ENCODE data around the gene F12. TPM values are rescaled to one million over a fixed set of nuclear protein-coding genes. Genes with fewer than 3 reads are reported as not detected.

The F12 gene
- total RNA-seq, 1 experiment from 2014 or later: 30.0 TPM

DNA sequence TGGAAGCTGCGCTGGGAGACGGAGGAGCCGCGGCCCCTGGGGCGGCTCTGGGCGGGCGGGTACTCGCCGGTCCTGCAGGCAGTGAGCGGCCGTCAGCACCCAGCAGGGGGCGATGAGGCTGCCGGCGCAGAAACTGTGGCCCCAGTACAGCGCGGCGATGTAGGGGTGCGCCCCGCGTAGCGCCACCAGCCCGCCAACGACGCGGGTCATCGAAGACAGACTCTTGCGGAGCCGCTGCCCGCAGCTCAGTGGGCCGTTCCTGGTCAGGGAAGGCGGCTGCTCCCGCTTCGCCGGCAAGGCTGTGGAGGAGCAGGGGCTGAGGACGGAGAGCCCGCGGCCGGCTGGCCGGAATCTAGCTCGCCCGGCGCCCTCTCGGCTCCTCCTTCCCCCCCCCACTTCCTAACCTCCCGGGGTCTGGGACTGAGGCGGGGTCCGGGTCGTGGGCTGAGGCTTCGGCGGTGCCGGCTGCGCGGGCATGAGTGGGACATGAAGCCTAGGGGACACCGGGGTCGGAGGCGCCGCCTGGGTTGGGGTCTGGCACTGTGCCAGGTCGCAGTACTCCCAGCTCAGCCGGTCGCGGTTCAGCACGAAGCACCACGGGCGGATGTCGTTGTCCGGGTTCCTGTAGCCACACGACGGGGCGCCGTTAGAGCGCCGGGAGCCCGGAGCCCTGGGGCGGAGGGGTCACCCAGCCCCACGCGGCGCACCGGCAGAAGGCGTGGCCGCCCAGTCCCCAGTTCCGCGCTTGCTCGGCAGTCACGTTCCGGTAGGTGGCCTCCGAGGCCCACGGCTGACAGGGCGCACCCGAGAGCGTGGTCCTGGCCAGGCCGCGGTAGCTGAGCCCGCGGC lies 5.3 kb downstream of the F12 start:
- Histone ChIP-seq H3K4me3 (replicated peaks in 1 of 2; ENCODE audit: low read depth in 1 of 2, low read length in 2 of 2) (peak overlapping the region; percentile 69 to 82), H3K36me3 (ENCODE audit: control insufficient read depth in 1 of 2, insufficient read depth in 2 of 2, low read length in 2 of 2) (no peaks in the 10 kb centered on the region), H4K20me1 (ENCODE audit: insufficient read depth) (no peaks in the 10 kb centered on the region), H3K9me3 (ENCODE audit: control insufficient read depth in 1 of 2, insufficient read depth in 1 of 2, low read depth in 1 of 2, low read length in 2 of 2) (no peaks in the 10 kb centered on the region), H3K27ac (ENCODE audit: low read depth, low read length) (peak overlapping the region; percentile 99), H2AFZ (ENCODE audit: low read depth, low read length, poor library complexity, severe bottlenecking) (no peak overlapping the region), H3K4me2 (ENCODE audit: low read length) (peak overlapping the region; percentile 97), H3K4me1 (ENCODE audit: control insufficient read depth in 1 of 2, insufficient read depth in 2 of 2, low read length in 2 of 2) (peaks cover 15 to 37% of the 10 kb centered on the region in 2 experiments), H3K9ac (ENCODE audit: low read length) (peak overlapping the region; percentile 92), H3K27me3 (ENCODE audit: insufficient read depth, low read length) (no peaks in the 10 kb centered on the region), H3K9me2 (ENCODE audit: insufficient read depth) (no peaks in the 10 kb centered on the region), H3K79me2 (ENCODE audit: insufficient read depth, low read length) (no peaks in the 10 kb centered on the region)
- ChIA-PET CTCF (interaction anchor here (0.7 to 5.3 kb wide), 24 partner anchors 9 to 317 kb away, joined by 3 to 85 read pairs (median 6); partner anchors contain the start of genes FGFR4, GRK6, MXD3 and PDLIM7), RAD21 (ENCODE audit: low non-redundant PET in 1 of 2, low total read pairs in 2 of 2, uncharacterized antibody in 2 of 2, unreplicated experiment in 2 of 2) (interaction anchor here (0.6 to 1.6 kb wide), 8 partner anchors 14 to 94 kb away, joined by 3 to 5 read pairs (median 3); partner anchors contain the start of genes GRK6 (in 1 of the 2) and PDLIM7 (in 1 of the 2)), POLR2A (interaction anchor here (0.8 to 2.4 kb wide), 13 partner anchors 13 to 94 kb away, joined by 3 to 15 read pairs (median 5); partner anchors contain the start of genes DBN1, GRK6 and PDLIM7)
- BruUV-seq (replicated peaks): no TSS peak
- ATAC-seq: peak; percentile 72
- DNase-seq (ENCODE audit: low read depth, low spot score): peak; percentile 56
- intact Hi-C loops (cut with micrococcal nuclease): loop anchor here (1.0 to 5.0 kb wide), 5 partner anchors 34 to 292 kb away; partner anchors contain the start of genes B4GALT7 and PDLIM7
- TF ChIP-seq ZFX (IDR thresholded peaks at IDR 0.05): peak; percentile 48
- TF ChIP-seq CBX3 (IDR thresholded peaks at IDR 0.05; ENCODE audit: low read depth): no peak
- TF ChIP-seq YY1 (IDR thresholded peaks at IDR 0.05; ENCODE audit: extremely low read depth, insufficient replicate concordance, low read depth, low read length): peak; percentile 66
- TF ChIP-seq, protein P1, sequence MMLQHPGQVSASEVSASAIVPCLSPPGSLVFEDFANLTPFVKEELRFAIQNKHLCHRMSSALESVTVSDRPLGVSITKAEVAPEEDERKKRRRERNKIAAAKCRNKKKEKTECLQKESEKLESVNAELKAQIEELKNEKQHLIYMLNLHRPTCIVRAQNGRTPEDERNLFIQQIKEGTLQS (IDR thresholded peaks at IDR 0.05): no peak
- TF ChIP-seq, protein P2, sequence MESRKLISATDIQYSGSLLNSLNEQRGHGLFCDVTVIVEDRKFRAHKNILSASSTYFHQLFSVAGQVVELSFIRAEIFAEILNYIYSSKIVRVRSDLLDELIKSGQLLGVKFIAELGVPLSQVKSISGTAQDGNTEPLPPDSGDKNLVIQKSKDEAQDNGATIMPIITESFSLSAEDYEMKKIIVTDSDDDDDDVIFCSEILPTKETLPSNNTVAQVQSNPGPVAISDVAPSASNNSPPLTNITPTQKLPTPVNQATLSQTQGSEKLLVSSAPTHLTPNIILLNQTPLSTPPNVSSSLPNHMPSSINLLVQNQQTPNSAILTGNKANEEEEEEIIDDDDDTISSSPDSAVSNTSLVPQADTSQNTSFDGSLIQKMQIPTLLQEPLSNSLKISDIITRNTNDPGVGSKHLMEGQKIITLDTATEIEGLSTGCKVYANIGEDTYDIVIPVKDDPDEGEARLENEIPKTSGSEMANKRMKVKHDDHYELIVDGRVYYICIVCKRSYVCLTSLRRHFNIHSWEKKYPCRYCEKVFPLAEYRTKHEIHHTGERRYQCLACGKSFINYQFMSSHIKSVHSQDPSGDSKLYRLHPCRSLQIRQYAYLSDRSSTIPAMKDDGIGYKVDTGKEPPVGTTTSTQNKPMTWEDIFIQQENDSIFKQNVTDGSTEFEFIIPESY (IDR thresholded peaks at IDR 0.05; ENCODE audit: extremely low read depth, insufficient replicate concordance, low read length): peak; percentile 13
- peak; percentile 79 for TF ChIP-seq POLR2AphosphoS5 (IDR thresholded peaks at IDR 0.05; ENCODE audit: low read depth, low read length)
- no peak for TF ChIP-seq CEBPB (IDR thresholded peaks at IDR 0.05; ENCODE audit: low read depth)
- TF ChIP-seq, protein P3, sequence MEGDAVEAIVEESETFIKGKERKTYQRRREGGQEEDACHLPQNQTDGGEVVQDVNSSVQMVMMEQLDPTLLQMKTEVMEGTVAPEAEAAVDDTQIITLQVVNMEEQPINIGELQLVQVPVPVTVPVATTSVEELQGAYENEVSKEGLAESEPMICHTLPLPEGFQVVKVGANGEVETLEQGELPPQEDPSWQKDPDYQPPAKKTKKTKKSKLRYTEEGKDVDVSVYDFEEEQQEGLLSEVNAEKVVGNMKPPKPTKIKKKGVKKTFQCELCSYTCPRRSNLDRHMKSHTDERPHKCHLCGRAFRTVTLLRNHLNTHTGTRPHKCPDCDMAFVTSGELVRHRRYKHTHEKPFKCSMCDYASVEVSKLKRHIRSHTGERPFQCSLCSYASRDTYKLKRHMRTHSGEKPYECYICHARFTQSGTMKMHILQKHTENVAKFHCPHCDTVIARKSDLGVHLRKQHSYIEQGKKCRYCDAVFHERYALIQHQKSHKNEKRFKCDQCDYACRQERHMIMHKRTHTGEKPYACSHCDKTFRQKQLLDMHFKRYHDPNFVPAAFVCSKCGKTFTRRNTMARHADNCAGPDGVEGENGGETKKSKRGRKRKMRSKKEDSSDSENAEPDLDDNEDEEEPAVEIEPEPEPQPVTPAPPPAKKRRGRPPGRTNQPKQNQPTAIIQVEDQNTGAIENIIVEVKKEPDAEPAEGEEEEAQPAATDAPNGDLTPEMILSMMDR (IDR thresholded peaks at IDR 0.05 in 2 of 3, conservative IDR thresholded peaks at IDR 0.05 in 1 of 3; ENCODE audit: borderline replicate concordance in 1 of 3, insufficient read depth in 1 of 3, low read depth in 2 of 3, low read length in 2 of 3): peak in 2 of 3 experiments; percentile 55 to 69; a peak in 4 of 6 replicates
